GM13977 (cell line): Measurements from ENCODE around the gene SIRT4.

Source experiments
- DNase-seq: peaks from one replicate; pipeline ENCODE4 v3.0.0; 2012; ENCODE audit warnings: low spot score
- CTCF ChIP-seq: IDR thresholded peaks from 2 replicates; pipeline ENCODE4 v1.5.1; 2012; ENCODE audit warnings: mild to moderate bottlenecking, control low read depth; ENCODE audit not compliant: insufficient read depth; ENCODE audit errors: extremely low read depth, missing control alignments
- in situ Hi-C: fragments of 300-500 bp; cut with MboI; formaldehyde crosslinking; loops from one replicate; pipeline ENCODE4 v1.12.0; 2022; ENCODE audit warnings: low sequenced_read_pairs, low pct_unique_long_range_greater_than_20kb, mixed read lengths, inconsistent platforms; ENCODE audit not compliant: unreplicated experiment

SIRT4 gene

GRCh38 chr12:120260607-120261006 is 41.5 kb upstream of the SIRT4 start:
- DNase-seq, result no peak
- no peak for TF ChIP-seq CTCF
- in situ Hi-C loops, result no loop called here

GRCh38 chr12:120261951-120262851 is 39.9 kb upstream of the SIRT4 start:
- no peak for DNase-seq
- no peak for TF ChIP-seq CTCF
- in situ Hi-C loops, result no loop called here

GRCh38 chr12:120262852-120263747 is 39.0 kb upstream of the SIRT4 start:
- in situ Hi-C loops, result no loop called here
- TF ChIP-seq CTCF, result no peak
- DNase-seq, result no peak

- TF ChIP-seq CTCF, result no peak
- no peak for DNase-seq
- in situ Hi-C loops, result no loop called here
Observed at GRCh38 chr12:120263748-120264085, 38.4 kb upstream of the SIRT4 start.

- in situ Hi-C loops, result no loop called here
- TF ChIP-seq CTCF, result no peak
- no peak for DNase-seq
Observed at GRCh38 chr12:120264086-120264903, 37.8 kb upstream of the SIRT4 start.

GRCh38 chr12:120264904-120265472 is 37.1 kb upstream of the SIRT4 start:
- no peak for TF ChIP-seq CTCF
- in situ Hi-C loops, result no loop called here
- no peak for DNase-seq
